GM12878 (cell line): Measurements from ENCODE around the gene LRRN4CL.
"Not testable (repeated sequence)": the region's sequence is repeated elsewhere in the genome, so short reads cannot be mapped to it uniquely, and the experiment has no call there.

Experiments
- ASH2L ChIP-seq: fragments of 300-600, 200-600 bp; sonication (generic); IDR thresholded peaks from 2 replicates; pipeline ENCODE4 v1.6.1; 2017; ENCODE audit warnings: low read depth, mild to moderate bottlenecking, borderline replicate concordance
- ATF7 ChIP-seq: fragments of 450-650 bp; IDR thresholded peaks from 2 replicates; pipeline ENCODE4 v1.6.1; 2016; ENCODE audit warnings: low read depth, mild to moderate bottlenecking
- BRCA1 ChIP-seq: IDR thresholded peaks from 2 replicates; pipeline ENCODE4 v1.6.1; 2011; ENCODE audit warnings: low read depth, low read length, improper control_type of control experiment
- CBX5 ChIP-seq: sonication (generic); IDR thresholded peaks from 2 replicates; pipeline ENCODE4 v1.6.1; 2016; ENCODE audit warnings: low read depth, moderate library complexity, mild to moderate bottlenecking, inconsistent platforms
- CTCF ChIP-seq, 3 experiments: IDR thresholded peaks in 2 of 3; conservative IDR thresholded peaks in 1 of 3; 2 replicates each; pipeline ENCODE4 v1.5.1; 2011; ENCODE audit warnings: low read depth in 3 of 3, low read length in 3 of 3, mild to moderate bottlenecking in 3 of 3, control low read depth in 2 of 3, moderate library complexity in 2 of 3, inconsistent platforms in 1 of 3, mixed read lengths in 1 of 3; ENCODE audit not compliant: control insufficient read depth in 2 of 3, insufficient read depth in 1 of 3; ENCODE audit errors: extremely low read depth in 1 of 3
- EZH2 ChIP-seq: IDR thresholded peaks from 2 replicates; pipeline ENCODE4 v1.6.1; 2012; ENCODE audit warnings: low read depth, mild to moderate bottlenecking, control low read depth, inconsistent platforms, low read length, borderline replicate concordance; ENCODE audit not compliant: control insufficient read depth
- NFIC ChIP-seq: IDR thresholded peaks from 2 replicates; pipeline ENCODE4 v1.6.1; 2012; ENCODE audit warnings: low read depth, mild to moderate bottlenecking, inconsistent platforms, low read length, moderate library complexity
- PAX5 ChIP-seq: IDR thresholded peaks from 2 replicates; pipeline ENCODE4 v1.6.1; 2011; ENCODE audit warnings: low read depth, low read length, borderline replicate concordance
- TBL1XR1 ChIP-seq: IDR thresholded peaks from 2 replicates; pipeline ENCODE4 v1.6.1; 2012; ENCODE audit warnings: low read depth, low read length, improper control_type of control experiment
- ZNF24 ChIP-seq: fragments of 450-650 bp; IDR thresholded peaks from 2 replicates; pipeline ENCODE4 v1.6.1; 2017; ENCODE audit warnings: antibody characterized with exemption, mild to moderate bottlenecking

DNA sequence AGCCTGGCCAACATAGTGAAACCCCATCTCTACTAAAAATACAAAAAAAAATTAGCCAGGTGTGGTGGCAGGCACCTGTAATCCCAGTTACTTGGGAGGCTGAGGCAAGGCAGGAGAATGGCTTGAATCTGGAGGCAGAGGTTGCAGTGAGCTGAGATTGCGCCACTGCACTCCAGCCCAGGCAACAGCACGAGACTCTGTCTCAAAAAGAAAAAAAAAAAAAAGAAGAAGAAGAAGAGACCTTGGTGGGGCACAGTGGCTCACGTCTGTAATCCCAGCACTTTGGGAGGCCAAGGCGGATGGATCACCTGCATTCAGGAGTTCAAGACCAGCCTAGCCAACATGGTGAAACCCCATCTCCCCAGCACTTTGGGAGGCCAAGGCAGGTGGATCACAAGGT is 14.6 kb upstream of the LRRN4CL start:
- TF ChIP-seq BRCA1; NFIC; ATF7; CBX5; TBL1XR1; CTCF (IDR thresholded peaks at IDR 0.05 in 2 of 3, conservative IDR thresholded peaks at IDR 0.05 in 1 of 3; ENCODE audit: control insufficient read depth in 2 of 3, extremely low read depth in 1 of 3, insufficient read depth in 1 of 3, low read depth in 3 of 3, low read length in 3 of 3); EZH2; ZNF24; ASH2L; PAX5: not testable (repeated sequence)
